WTC11 (cell line): ENCODE results near the gene ATP4A. TPM values are rescaled to one million over a fixed set of nuclear protein-coding genes. Genes with fewer than 3 reads are reported as not detected.

Experiments used
- ATF1 ChIP-seq: sonication (generic); formaldehyde crosslinking; IDR thresholded peaks from 2 replicates; pipeline ENCODE4 v1.8.1; 2023; ENCODE audit warnings: mild to moderate bottlenecking, moderate library complexity, missing genetic modification reagents
- CBFB ChIP-seq: sonication (generic); formaldehyde crosslinking; IDR thresholded peaks from 2 replicates; pipeline ENCODE4 v1.8.1; 2022; ENCODE audit warnings: mild to moderate bottlenecking, low read depth, missing genetic modification reagents
- EMX1 ChIP-seq: fragments of 250-450 bp; sonication (Bioruptor Pico); IDR thresholded peaks from 2 replicates; pipeline ENCODE4 v1.8.0; 2021; ENCODE audit warnings: mild to moderate bottlenecking
- ETV6 ChIP-seq: sonication (generic); formaldehyde crosslinking; IDR thresholded peaks from 2 replicates; pipeline ENCODE4 v1.8.1; 2022; ENCODE audit warnings: mild to moderate bottlenecking, missing genetic modification reagents
- FOXP1 ChIP-seq: sonication (generic); formaldehyde crosslinking; IDR thresholded peaks from 2 replicates; pipeline ENCODE4 v1.8.0; 2022; ENCODE audit warnings: missing genetic modification reagents, mild to moderate bottlenecking, moderate library complexity, borderline replicate concordance
- JAZF1 ChIP-seq: fragments of 250-450 bp; sonication (Bioruptor Pico); IDR thresholded peaks from 2 replicates; pipeline ENCODE4 v1.9.0; 2021; ENCODE audit warnings: moderate library complexity, mild to moderate bottlenecking, inconsistent platforms
- RELA ChIP-seq: sonication (generic); formaldehyde crosslinking; IDR thresholded peaks from 2 replicates; pipeline ENCODE4 v1.8.1; 2022; ENCODE audit warnings: missing genetic modification reagents, mild to moderate bottlenecking, borderline replicate concordance
- SOX15 ChIP-seq: fragments of 250-450 bp; sonication (Bioruptor Pico); IDR thresholded peaks from 2 replicates; pipeline ENCODE4 v1.9.0; 2021; ENCODE audit warnings: mild to moderate bottlenecking
- TEAD1 ChIP-seq: sonication (generic); formaldehyde crosslinking; IDR thresholded peaks from 2 replicates; pipeline ENCODE4 v1.8.0; 2022; ENCODE audit warnings: mild to moderate bottlenecking, missing genetic modification reagents
- ZNF232 ChIP-seq: sonication (generic); formaldehyde crosslinking; IDR thresholded peaks from 2 replicates; pipeline ENCODE4 v1.8.0; 2022; ENCODE audit warnings: mild to moderate bottlenecking, missing genetic modification reagents
- ZNF263 ChIP-seq: sonication (generic); formaldehyde crosslinking; IDR thresholded peaks from 2 replicates; pipeline ENCODE4 v1.8.1; 2022; ENCODE audit warnings: low read depth, mild to moderate bottlenecking, moderate library complexity, missing genetic modification reagents
- ZNF416 ChIP-seq: fragments of 250-450 bp; sonication (Bioruptor Pico); IDR thresholded peaks from 2 replicates; pipeline ENCODE4 v1.9.0; 2021; ENCODE audit warnings: mild to moderate bottlenecking, inconsistent platforms
- total RNA-seq: library from RNA; stranded (reverse); gene quantifications from 3 replicates; pipeline ENCODE4 v1.2.3, GENCODE V29; 2021
- TF ChIP-seq, protein P1 (sequence below): sonication (generic); formaldehyde crosslinking; IDR thresholded peaks from 2 replicates; pipeline ENCODE4 v1.8.0; 2022; ENCODE audit warnings: mild to moderate bottlenecking, missing genetic modification reagents
- TF ChIP-seq, protein P2 (sequence below): sonication (generic); formaldehyde crosslinking; IDR thresholded peaks from 2 replicates; pipeline ENCODE4 v1.8.1; 2022; ENCODE audit warnings: mild to moderate bottlenecking, moderate library complexity, missing genetic modification reagents
- TF ChIP-seq, protein P3 (sequence below): sonication (generic); formaldehyde crosslinking; IDR thresholded peaks from 2 replicates; pipeline ENCODE4 v1.8.0; 2023; ENCODE audit warnings: missing genetic modification reagents
- TF ChIP-seq, protein P4 (sequence below): sonication (generic); formaldehyde crosslinking; IDR thresholded peaks from 2 replicates; pipeline ENCODE4 v1.8.0; 2022; ENCODE audit warnings: mild to moderate bottlenecking, missing genetic modification reagents
- TF ChIP-seq, protein P5 (sequence below): fragments of 250-450 bp; sonication (Bioruptor Pico); IDR thresholded peaks from 2 replicates; pipeline ENCODE4 v1.8.0; 2021; ENCODE audit warnings: mild to moderate bottlenecking
- TF ChIP-seq, protein P6 (sequence below): sonication (generic); formaldehyde crosslinking; IDR thresholded peaks from 2 replicates; pipeline ENCODE4 v1.8.1; 2023; ENCODE audit warnings: mild to moderate bottlenecking, moderate library complexity, missing genetic modification reagents
- TF ChIP-seq, protein P7 (sequence below): fragments of 250-450 bp; sonication (Bioruptor Pico); conservative IDR thresholded peaks from 2 replicates; pipeline ENCODE4 v1.9.0; 2021; ENCODE audit warnings: mild to moderate bottlenecking
- TF ChIP-seq, protein P8 (sequence below): sonication (generic); formaldehyde crosslinking; IDR thresholded peaks from 2 replicates; pipeline ENCODE4 v1.8.0; 2022; ENCODE audit warnings: missing genetic modification reagents
- TF ChIP-seq, protein P9 (sequence below): sonication (generic); formaldehyde crosslinking; IDR thresholded peaks from 2 replicates; pipeline ENCODE4 v1.8.0; 2023; ENCODE audit warnings: mild to moderate bottlenecking, missing genetic modification reagents

ATP4A gene
- total RNA-seq, 1 experiment from 2014 or later, result 0.59 TPM

DNA sequence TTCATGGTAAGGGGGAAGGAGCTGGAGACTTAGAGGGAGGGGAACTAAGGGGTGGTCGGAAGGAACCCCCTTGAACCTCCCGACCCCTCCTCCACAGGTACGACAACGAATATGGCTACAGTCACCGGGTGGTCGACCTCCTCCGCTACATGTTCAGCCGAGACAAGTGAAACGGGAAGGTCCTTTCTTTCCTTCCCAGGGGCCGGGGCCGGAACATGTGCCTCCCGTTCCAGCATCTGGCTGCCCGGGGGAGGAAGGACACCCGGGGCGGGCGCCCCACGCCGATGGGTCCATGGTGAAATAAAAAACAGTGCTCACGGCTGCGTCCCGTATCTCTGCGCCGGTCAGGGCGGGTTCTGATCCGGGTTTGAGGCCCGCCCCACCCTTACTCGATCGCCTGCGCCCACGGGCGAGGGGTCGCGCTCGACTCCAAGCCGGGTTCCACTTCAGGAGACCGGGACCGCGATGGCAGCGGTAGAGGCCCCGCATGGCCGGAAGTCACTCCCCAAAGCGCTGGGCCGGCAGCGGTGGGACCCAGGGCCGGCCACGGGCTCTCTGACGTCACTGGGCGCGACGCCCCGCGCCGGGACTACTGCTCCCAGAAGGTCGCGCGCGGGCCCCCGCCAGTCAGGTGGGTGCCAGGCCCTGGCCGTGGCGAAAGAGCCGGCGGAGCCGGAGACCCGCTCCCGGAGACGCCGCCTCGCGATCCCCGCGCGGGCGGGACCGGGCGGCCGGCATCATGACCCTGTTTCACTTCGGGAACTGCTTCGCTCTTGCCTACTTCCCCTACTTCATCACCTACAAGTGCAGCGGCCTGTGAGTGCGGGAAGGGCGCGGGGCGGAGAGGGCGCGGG lies 18.2 kb downstream of the ATP4A start, which contains the start of gene TMEM147 (continued):
- TF ChIP-seq ZNF416 (CRISPR knock-in tag) (no peak), RELA (CRISPR knock-in tag) (no peak), ZNF232 (CRISPR knock-in tag) (peak; percentile 69; the same call in 1 of the 2 replicates), TEAD1 (CRISPR knock-in tag) (peak; percentile 75; the same call in 1 of the 2 replicates), EMX1 (no peak), ETV6 (peak; percentile 69; the same call in 1 of the 2 replicates), ZNF263 (no peak), SOX15 (CRISPR knock-in tag) (no peak), ATF1 (CRISPR knock-in tag) (peak; percentile 51; the same call in 1 of the 2 replicates), JAZF1 (CRISPR knock-in tag) (no peak), FOXP1 (CRISPR knock-in tag) (no peak; the same call in 1 of the 2 replicates), CBFB (CRISPR knock-in tag) (0 out of 2 replicates have a peak, but pooled peaks have one; percentile 30)
- TF ChIP-seq, protein P1, sequence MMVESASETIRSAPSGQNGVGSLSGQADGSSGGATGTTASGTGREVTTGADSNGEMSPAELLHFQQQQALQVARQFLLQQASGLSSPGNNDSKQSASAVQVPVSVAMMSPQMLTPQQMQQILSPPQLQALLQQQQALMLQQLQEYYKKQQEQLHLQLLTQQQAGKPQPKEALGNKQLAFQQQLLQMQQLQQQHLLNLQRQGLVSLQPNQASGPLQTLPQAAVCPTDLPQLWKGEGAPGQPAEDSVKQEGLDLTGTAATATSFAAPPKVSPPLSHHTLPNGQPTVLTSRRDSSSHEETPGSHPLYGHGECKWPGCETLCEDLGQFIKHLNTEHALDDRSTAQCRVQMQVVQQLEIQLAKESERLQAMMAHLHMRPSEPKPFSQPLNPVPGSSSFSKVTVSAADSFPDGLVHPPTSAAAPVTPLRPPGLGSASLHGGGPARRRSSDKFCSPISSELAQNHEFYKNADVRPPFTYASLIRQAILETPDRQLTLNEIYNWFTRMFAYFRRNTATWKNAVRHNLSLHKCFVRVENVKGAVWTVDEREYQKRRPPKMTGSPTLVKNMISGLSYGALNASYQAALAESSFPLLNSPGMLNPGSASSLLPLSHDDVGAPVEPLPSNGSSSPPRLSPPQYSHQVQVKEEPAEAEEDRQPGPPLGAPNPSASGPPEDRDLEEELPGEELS (CRISPR knock-in tag), result peak; percentile 77
- TF ChIP-seq, protein P2, sequence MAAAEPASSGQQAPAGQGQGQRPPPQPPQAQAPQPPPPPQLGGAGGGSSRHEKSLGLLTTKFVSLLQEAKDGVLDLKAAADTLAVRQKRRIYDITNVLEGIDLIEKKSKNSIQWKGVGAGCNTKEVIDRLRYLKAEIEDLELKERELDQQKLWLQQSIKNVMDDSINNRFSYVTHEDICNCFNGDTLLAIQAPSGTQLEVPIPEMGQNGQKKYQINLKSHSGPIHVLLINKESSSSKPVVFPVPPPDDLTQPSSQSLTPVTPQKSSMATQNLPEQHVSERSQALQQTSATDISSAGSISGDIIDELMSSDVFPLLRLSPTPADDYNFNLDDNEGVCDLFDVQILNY (CRISPR knock-in tag), result peak; percentile 74; the same call in 1 of the 2 replicates
- TF ChIP-seq, protein P3, sequence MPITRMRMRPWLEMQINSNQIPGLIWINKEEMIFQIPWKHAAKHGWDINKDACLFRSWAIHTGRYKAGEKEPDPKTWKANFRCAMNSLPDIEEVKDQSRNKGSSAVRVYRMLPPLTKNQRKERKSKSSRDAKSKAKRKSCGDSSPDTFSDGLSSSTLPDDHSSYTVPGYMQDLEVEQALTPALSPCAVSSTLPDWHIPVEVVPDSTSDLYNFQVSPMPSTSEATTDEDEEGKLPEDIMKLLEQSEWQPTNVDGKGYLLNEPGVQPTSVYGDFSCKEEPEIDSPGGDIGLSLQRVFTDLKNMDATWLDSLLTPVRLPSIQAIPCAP (CRISPR knock-in tag), result peak; percentile 49; the same call in 1 of the 2 replicates
- TF ChIP-seq, protein P4, sequence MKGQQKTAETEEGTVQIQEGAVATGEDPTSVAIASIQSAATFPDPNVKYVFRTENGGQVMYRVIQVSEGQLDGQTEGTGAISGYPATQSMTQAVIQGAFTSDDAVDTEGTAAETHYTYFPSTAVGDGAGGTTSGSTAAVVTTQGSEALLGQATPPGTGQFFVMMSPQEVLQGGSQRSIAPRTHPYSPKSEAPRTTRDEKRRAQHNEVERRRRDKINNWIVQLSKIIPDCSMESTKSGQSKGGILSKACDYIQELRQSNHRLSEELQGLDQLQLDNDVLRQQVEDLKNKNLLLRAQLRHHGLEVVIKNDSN (CRISPR knock-in tag), result peak; percentile 92
- TF ChIP-seq, protein P5, sequence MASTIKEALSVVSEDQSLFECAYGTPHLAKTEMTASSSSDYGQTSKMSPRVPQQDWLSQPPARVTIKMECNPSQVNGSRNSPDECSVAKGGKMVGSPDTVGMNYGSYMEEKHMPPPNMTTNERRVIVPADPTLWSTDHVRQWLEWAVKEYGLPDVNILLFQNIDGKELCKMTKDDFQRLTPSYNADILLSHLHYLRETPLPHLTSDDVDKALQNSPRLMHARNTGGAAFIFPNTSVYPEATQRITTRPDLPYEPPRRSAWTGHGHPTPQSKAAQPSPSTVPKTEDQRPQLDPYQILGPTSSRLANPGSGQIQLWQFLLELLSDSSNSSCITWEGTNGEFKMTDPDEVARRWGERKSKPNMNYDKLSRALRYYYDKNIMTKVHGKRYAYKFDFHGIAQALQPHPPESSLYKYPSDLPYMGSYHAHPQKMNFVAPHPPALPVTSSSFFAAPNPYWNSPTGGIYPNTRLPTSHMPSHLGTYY (CRISPR knock-in tag), result no peak
- TF ChIP-seq, protein P6, sequence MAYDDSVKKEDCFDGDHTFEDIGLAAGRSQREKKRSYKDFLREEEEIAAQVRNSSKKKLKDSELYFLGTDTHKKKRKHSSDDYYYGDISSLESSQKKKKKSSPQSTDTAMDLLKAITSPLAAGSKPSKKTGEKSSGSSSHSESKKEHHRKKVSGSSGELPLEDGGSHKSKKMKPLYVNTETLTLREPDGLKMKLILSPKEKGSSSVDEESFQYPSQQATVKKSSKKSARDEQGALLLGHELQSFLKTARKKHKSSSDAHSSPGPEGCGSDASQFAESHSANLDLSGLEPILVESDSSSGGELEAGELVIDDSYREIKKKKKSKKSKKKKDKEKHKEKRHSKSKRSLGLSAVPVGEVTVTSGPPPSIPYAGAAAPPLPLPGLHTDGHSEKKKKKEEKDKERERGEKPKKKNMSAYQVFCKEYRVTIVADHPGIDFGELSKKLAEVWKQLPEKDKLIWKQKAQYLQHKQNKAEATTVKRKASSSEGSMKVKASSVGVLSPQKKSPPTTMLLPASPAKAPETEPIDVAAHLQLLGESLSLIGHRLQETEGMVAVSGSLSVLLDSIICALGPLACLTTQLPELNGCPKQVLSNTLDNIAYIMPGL, result peak; percentile 88
- TF ChIP-seq, protein P7, sequence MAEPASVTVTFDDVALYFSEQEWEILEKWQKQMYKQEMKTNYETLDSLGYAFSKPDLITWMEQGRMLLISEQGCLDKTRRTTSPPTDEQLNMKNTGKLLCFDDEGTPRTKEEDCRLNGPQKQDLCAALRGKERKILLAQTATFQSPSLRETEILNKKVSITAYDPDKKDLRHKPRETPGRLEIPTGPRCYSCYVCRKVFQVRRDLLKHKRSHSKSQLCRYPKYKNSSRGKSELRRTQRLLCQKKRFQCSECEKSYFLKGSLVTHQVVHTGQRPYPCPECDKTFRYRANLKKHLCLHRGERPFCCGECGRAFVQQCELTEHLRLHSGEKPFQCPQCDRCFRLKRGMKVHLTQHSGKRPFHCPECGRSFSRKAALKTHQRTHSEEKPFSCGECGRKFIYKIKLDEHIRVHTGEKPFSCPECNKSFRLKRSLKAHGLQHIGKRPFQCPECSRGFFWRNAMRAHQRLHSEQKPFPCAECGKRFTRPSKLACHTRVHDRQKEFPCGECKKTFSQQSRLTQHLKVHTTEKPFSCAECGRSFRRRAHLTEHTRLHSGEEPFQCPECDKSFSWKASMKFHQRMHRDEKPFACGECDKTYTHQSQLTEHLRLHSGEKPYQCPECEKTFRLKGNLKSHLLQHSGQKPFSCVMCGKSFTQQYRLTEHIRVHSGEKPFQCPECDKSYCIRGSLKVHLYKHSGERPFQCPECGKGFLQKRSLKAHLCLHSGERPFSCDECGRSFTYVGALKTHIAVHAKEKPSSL (CRISPR knock-in tag), result no peak
- TF ChIP-seq, protein P8, sequence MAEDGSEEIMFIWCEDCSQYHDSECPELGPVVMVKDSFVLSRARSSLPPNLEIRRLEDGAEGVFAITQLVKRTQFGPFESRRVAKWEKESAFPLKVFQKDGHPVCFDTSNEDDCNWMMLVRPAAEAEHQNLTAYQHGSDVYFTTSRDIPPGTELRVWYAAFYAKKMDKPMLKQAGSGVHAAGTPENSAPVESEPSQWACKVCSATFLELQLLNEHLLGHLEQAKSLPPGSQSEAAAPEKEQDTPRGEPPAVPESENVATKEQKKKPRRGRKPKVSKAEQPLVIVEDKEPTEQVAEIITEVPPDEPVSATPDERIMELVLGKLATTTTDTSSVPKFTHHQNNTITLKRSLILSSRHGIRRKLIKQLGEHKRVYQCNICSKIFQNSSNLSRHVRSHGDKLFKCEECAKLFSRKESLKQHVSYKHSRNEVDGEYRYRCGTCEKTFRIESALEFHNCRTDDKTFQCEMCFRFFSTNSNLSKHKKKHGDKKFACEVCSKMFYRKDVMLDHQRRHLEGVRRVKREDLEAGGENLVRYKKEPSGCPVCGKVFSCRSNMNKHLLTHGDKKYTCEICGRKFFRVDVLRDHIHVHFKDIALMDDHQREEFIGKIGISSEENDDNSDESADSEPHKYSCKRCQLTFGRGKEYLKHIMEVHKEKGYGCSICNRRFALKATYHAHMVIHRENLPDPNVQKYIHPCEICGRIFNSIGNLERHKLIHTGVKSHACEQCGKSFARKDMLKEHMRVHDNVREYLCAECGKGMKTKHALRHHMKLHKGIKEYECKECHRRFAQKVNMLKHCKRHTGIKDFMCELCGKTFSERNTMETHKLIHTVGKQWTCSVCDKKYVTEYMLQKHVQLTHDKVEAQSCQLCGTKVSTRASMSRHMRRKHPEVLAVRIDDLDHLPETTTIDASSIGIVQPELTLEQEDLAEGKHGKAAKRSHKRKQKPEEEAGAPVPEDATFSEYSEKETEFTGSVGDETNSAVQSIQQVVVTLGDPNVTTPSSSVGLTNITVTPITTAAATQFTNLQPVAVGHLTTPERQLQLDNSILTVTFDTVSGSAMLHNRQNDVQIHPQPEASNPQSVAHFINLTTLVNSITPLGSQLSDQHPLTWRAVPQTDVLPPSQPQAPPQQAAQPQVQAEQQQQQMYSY (CRISPR knock-in tag), result no peak
- TF ChIP-seq, protein P9, sequence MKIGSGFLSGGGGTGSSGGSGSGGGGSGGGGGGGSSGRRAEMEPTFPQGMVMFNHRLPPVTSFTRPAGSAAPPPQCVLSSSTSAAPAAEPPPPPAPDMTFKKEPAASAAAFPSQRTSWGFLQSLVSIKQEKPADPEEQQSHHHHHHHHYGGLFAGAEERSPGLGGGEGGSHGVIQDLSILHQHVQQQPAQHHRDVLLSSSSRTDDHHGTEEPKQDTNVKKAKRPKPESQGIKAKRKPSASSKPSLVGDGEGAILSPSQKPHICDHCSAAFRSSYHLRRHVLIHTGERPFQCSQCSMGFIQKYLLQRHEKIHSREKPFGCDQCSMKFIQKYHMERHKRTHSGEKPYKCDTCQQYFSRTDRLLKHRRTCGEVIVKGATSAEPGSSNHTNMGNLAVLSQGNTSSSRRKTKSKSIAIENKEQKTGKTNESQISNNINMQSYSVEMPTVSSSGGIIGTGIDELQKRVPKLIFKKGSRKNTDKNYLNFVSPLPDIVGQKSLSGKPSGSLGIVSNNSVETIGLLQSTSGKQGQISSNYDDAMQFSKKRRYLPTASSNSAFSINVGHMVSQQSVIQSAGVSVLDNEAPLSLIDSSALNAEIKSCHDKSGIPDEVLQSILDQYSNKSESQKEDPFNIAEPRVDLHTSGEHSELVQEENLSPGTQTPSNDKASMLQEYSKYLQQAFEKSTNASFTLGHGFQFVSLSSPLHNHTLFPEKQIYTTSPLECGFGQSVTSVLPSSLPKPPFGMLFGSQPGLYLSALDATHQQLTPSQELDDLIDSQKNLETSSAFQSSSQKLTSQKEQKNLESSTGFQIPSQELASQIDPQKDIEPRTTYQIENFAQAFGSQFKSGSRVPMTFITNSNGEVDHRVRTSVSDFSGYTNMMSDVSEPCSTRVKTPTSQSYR, result no peak
